C4-2B (cell line): ENCODE results near the gene THOC6.

Experiments used
- H3K27ac ChIP-seq: fragments of 450-650 bp; 2 replicates; pipeline ENCODE4 v1.5.1; 2017
- CTCF ChIP-seq: fragments of 450-650 bp; conservative IDR thresholded peaks from 2 replicates; pipeline ENCODE4 v1.5.1; 2017; ENCODE audit warnings: mild to moderate bottlenecking
- ZFX ChIP-seq: fragments of 450-650 bp; IDR thresholded peaks from 2 replicates; pipeline ENCODE4 v1.6.1; 2017

THOC6 gene

GRCh38 chr16:3022208-3022683 lies 1.6 kb upstream of the THOC6 start:
- H3K27ac ChIP-seq = peak overlapping the region; percentile 69; the same call in 1 of the 2 replicates
- TF ChIP-seq ZFX (no peak), CTCF (no peak)

DNA sequence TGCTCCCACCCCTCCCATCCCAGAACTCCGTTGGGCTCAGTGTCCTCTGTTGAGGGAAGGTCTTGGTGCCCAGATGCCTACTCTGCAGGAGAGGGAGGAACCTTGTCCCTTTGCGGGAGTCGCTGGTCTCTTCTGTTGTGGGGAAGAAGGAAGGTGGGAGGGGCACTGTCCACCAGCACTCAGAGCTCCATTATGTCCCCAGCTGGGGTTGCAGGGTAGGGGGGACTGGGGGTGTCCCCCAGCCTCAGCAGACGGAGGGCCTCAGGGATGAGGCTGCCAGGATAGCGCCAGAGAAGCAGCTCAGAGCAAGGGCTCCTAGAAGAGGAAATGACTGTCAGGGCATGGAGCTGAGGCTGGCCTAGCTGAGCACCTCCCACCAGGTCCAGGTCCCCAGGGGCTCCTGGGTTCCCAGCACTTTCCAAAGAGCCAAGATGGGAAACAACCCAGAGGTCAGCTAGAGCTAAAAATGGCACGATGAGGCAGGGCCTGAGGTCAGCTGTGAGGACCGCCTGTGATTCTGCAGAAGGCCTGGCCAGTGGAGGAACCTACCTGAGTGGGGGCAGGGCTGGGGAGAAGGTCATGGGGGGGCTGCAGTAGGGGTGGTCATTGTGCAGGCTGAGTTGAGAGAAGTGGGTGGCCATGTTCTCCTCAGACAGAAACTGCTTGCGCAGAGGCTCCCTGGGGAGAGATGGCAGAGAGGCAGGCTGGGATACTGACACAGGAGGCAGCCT lies 986 bp upstream of the THOC6 start:
- TF ChIP-seq ZFX (no peak), CTCF (no peak)
- peak overlapping the region; percentile 85 for H3K27ac ChIP-seq

GRCh38 chr16:3023415-3023668 lies 493 bp upstream of the THOC6 start:
- peak overlapping the region; percentile 85 for H3K27ac ChIP-seq
- TF ChIP-seq CTCF = no peak

GRCh38 chr16:3025032-3026002 lies 1.5 kb downstream of the THOC6 start:
- no peak overlapping the region; the same call in 1 of the 2 replicates for H3K27ac ChIP-seq
- no peak for TF ChIP-seq CTCF
- no peak for TF ChIP-seq ZFX

- no peak overlapping the region for H3K27ac ChIP-seq
- no peak for TF ChIP-seq ZFX
- no peak for TF ChIP-seq CTCF
Observed at GRCh38 chr16:3026003-3026378, 2.2 kb downstream of the THOC6 start.

- H3K27ac ChIP-seq = no peak overlapping the region
- TF ChIP-seq ZFX = no peak
- no peak for TF ChIP-seq CTCF
Observed at GRCh38 chr16:3026609-3027488, 3.0 kb downstream of the THOC6 start.
